Trophoblast cell (in vitro differentiated cells and primary cell): ENCODE measurements around the gene RDH14.

Source experiments
- DNase-seq, 2 donors: peaks; one replicate each; pipeline ENCODE4 v3.0.0-alpha.2; 2016
- H2AFZ ChIP-seq: 2 replicates; pipeline ENCODE4 v1.6.1; 2013; ENCODE audit warnings: low read length, moderate library complexity, mild to moderate bottlenecking; ENCODE audit not compliant: insufficient read depth, poor library complexity
- H2AK5ac ChIP-seq: 2 replicates; pipeline ENCODE4 v1.6.1; 2013; ENCODE audit warnings: mild to moderate bottlenecking, low read length
- H2BK120ac ChIP-seq: 2 replicates; pipeline ENCODE4 v1.6.1; 2013; ENCODE audit warnings: low read length, mild to moderate bottlenecking, moderate library complexity; ENCODE audit not compliant: insufficient read depth, poor library complexity
- H2BK12ac ChIP-seq: 2 replicates; pipeline ENCODE4 v1.6.1; 2013; ENCODE audit warnings: mild to moderate bottlenecking, low read length, moderate library complexity
- H2BK5ac ChIP-seq: 2 replicates; pipeline ENCODE4 v1.6.1; 2013; ENCODE audit warnings: low read length, low read depth, moderate library complexity, mild to moderate bottlenecking; ENCODE audit not compliant: poor library complexity
- H3K14ac ChIP-seq: 2 replicates; pipeline ENCODE4 v1.6.1; 2013; ENCODE audit warnings: mild to moderate bottlenecking, low read length
- H3K18ac ChIP-seq: 2 replicates; pipeline ENCODE4 v1.6.1; 2013; ENCODE audit warnings: mild to moderate bottlenecking, low read length
- H3K23ac ChIP-seq: 2 replicates; pipeline ENCODE4 v1.6.1; 2013; ENCODE audit warnings: low read length
- H3K27ac ChIP-seq: 2 replicates; pipeline ENCODE4 v1.5.1; 2013; ENCODE audit warnings: low read depth, mild to moderate bottlenecking, inconsistent platforms, low read length, moderate library complexity
- H3K27me3 ChIP-seq: 2 replicates; pipeline ENCODE4 v1.6.1; 2013; ENCODE audit warnings: inconsistent platforms, mild to moderate bottlenecking, low read length, moderate library complexity; ENCODE audit not compliant: insufficient read depth
- H3K36me3 ChIP-seq, 2 experiments: 1 replicate in 1 of 2; 2 replicates in 1 of 2; pipeline ENCODE4 v1.6.1; 2013; ENCODE audit warnings: low read length in 2 of 2, mild to moderate bottlenecking in 2 of 2, moderate library complexity in 1 of 2; ENCODE audit not compliant: insufficient read depth in 2 of 2, control insufficient read depth in 1 of 2
- H3K4ac ChIP-seq: 2 replicates; pipeline ENCODE4 v1.6.1; 2013; ENCODE audit warnings: low read depth, mild to moderate bottlenecking, low read length, moderate library complexity
- H3K4me1 ChIP-seq, 2 experiments: 1 replicate in 1 of 2; 2 replicates in 1 of 2; pipeline ENCODE4 v1.6.1; 2013; ENCODE audit warnings: low read length in 2 of 2, mild to moderate bottlenecking in 2 of 2, moderate library complexity in 1 of 2; ENCODE audit not compliant: insufficient read depth in 2 of 2, control insufficient read depth in 1 of 2
- H3K4me2 ChIP-seq: 2 replicates; pipeline ENCODE4 v1.6.1; 2013; ENCODE audit warnings: inconsistent platforms, mild to moderate bottlenecking, low read length, moderate library complexity
- H3K4me3 ChIP-seq: 2 replicates; pipeline ENCODE4 v1.5.1; 2013; ENCODE audit warnings: mild to moderate bottlenecking, low read depth, low read length, inconsistent platforms
- H3K79me1 ChIP-seq: one replicate; pipeline ENCODE4 v1.6.1; 2013; ENCODE audit warnings: low read length
- H3K79me2 ChIP-seq: 2 replicates; pipeline ENCODE4 v1.6.1; 2013; ENCODE audit warnings: low read length, mild to moderate bottlenecking; ENCODE audit not compliant: control insufficient read depth, insufficient read depth, poor library complexity
- H3K9ac ChIP-seq: 2 replicates; pipeline ENCODE4 v1.6.1; 2013; ENCODE audit warnings: mild to moderate bottlenecking, low read length
- H3K9me3 ChIP-seq: 2 replicates; pipeline ENCODE4 v1.6.1; 2013; ENCODE audit warnings: low read depth, mild to moderate bottlenecking, control low read depth, inconsistent platforms, low read length; ENCODE audit not compliant: insufficient read depth
- H4K12ac ChIP-seq: 2 replicates; pipeline ENCODE4 v1.6.1; 2013; ENCODE audit warnings: low read depth, mild to moderate bottlenecking, low read length, moderate library complexity
- H4K8ac ChIP-seq: 2 replicates; pipeline ENCODE4 v1.6.1; 2013; ENCODE audit warnings: low read depth, mild to moderate bottlenecking, low read length, moderate library complexity
- H4K91ac ChIP-seq: one replicate; pipeline ENCODE4 v1.6.1; 2013; ENCODE audit warnings: low read depth, mild to moderate bottlenecking, low read length, moderate library complexity
- WGBS: extraction: QIAGEN DNeasy Blood & Tissue Kit; methylation state at CpG from one replicate; pipeline ENCODE4 v1.1.7; 2013; ENCODE audit warnings: missing lambda C conversion rate; ENCODE audit not compliant: insufficient read length, insufficient coverage; ENCODE audit errors: extremely low coverage; 5-methylcytosine and 5-hydroxymethylcytosine counted together

RDH14 gene

DNA sequence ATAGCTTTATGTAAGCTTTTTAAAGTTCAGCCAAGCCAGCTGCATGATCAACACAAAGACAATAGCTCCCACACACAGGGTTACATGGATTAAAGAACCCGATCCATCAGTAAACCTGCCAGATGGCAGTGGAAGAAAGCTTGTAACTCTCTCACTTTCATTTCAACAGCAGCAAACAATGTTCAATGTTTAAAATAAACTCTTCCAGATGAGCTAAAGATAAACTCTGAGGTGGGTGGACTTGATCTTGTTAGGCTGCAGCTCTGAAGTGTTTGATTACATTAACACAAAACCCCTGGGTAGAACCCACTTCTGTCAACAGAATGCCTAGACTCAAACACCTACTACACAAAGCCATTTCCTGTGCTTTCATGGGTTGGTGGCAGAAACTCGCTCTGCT, 13.9 kb downstream of the RDH14 start:
- Histone ChIP-seq H2BK12ac (no peak overlapping the region), H3K23ac (no peak overlapping the region), H2BK120ac (no peak overlapping the region), H3K27me3 (no peaks in the 10 kb centered on the region), H3K18ac (no peak overlapping the region), H3K4me3 (no peak overlapping the region), H3K27ac (no peak overlapping the region), H4K8ac (no peak overlapping the region), H2AK5ac (no peak overlapping the region), H3K9ac (no peak overlapping the region), H3K9me3 (no peaks in the 10 kb centered on the region), H3K4ac (no peak overlapping the region), H3K79me2 (no peaks in the 10 kb centered on the region), H3K36me3 (no peaks in the 10 kb centered on the region), H4K12ac (no peak overlapping the region), H2BK5ac (no peak overlapping the region), H3K4me2 (no peak overlapping the region), H3K14ac (no peak overlapping the region), H3K79me1 (no peaks in the 10 kb centered on the region), H3K4me1 (no peaks in the 10 kb centered on the region), H4K91ac (no peak overlapping the region), H2AFZ (no peak overlapping the region)
- DNase-seq, result no peak
- WGBS, result no CpG with 5 or more reads among the region's 2 CpGs

DNA sequence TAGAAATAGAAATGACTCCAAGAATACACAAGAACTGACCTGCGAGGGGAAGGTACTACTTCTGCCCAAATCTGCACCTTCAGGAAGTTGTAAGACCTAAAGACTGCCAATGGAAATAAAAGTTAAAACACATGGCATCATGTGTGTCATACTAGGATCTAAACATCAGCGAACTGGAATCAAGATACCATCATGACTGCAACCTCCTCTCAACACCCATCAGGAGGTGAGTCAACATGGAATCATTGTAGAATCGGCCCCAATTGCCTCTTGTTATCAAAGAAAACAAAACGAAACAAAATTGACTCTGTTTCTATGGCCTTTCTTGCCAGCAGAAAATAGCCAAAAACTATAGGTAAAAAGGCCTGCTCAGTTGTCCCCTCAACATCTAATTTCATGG, 15.1 kb downstream of the RDH14 start:
- Histone ChIP-seq H3K4me2 (no peak overlapping the region), H2AK5ac (no peak overlapping the region), H2BK5ac (no peak overlapping the region), H3K36me3 (no peaks in the 10 kb centered on the region), H4K8ac (no peak overlapping the region), H3K4ac (no peak overlapping the region), H3K9me3 (no peaks in the 10 kb centered on the region), H3K9ac (no peak overlapping the region), H3K27me3 (no peaks in the 10 kb centered on the region), H3K4me1 (no peaks in the 10 kb centered on the region), H2BK12ac (no peak overlapping the region), H4K91ac (no peak overlapping the region), H3K79me1 (no peaks in the 10 kb centered on the region), H3K23ac (no peak overlapping the region), H3K14ac (no peak overlapping the region), H3K79me2 (no peaks in the 10 kb centered on the region), H3K4me3 (no peak overlapping the region), H2AFZ (no peak overlapping the region), H2BK120ac (no peak overlapping the region), H3K27ac (no peak overlapping the region), H3K18ac (no peak overlapping the region), H4K12ac (no peak overlapping the region)
- WGBS, result no CpG with 5 or more reads among the region's 4 CpGs
- DNase-seq, result no peak

DNA sequence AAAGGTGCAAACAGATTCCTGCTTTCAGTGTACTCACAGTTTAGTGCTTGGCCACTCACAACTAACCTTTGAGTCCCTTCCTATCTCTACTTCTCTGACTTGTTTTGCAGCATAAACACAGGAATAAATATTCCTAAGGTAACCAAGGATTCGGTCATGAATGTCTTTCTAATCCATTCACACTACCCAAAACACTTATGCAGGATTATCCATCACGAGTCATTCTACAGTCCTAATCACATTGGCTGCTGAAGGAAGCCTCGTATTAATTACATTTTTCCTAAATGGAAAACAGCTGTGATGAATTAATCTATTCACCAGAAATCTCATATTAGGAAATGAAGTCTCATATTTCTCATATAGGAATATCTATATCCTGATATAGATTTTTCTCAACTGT, 16.3 kb downstream of the RDH14 start:
- H2BK5ac ChIP-seq, result no peak overlapping the region
- H3K14ac ChIP-seq, result no peak overlapping the region
- WGBS, result no CpG with 5 or more reads among the region's 3 CpGs
- H2AK5ac ChIP-seq, result no peak overlapping the region
- H3K18ac ChIP-seq, result no peak overlapping the region
- no peak overlapping the region for H3K9ac ChIP-seq
- H3K9me3 ChIP-seq, result no peaks in the 10 kb centered on the region
- H3K4me1 ChIP-seq, result no peaks in the 10 kb centered on the region
- H3K4me2 ChIP-seq, result no peak overlapping the region
- H4K8ac ChIP-seq, result no peak overlapping the region
- no peak overlapping the region for H2BK120ac ChIP-seq
- no peak overlapping the region for H3K4ac ChIP-seq
- H3K36me3 ChIP-seq, result no peaks in the 10 kb centered on the region
- H2AFZ ChIP-seq, result no peak overlapping the region
- no peak overlapping the region for H4K91ac ChIP-seq
- no peaks in the 10 kb centered on the region for H3K79me2 ChIP-seq
- H3K4me3 ChIP-seq, result no peak overlapping the region
- no peak overlapping the region for H4K12ac ChIP-seq
- H3K27me3 ChIP-seq, result no peaks in the 10 kb centered on the region
- no peak overlapping the region for H3K27ac ChIP-seq
- no peak for DNase-seq
- no peaks in the 10 kb centered on the region for H3K79me1 ChIP-seq
- H2BK12ac ChIP-seq, result no peak overlapping the region
- no peak overlapping the region for H3K23ac ChIP-seq

DNA sequence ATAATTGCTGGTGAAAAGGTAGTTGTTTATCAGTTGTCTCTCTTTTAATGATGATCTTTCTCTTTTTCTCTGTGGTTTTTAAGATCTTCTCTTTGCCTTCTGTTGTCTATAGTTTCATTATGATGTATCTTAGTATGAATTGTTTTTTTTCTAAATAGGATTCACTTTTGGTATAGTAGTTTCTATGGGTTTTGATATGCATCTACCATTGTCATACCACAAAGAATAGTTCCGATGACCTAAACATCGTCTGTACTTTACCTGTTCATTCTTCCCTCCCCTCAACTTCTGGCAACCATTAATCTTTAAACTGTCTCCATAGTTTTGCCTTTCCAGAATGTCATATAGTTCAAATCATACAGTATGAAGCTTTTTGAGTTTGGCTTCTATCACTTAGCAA, 19.6 kb downstream of the RDH14 start:
- Histone ChIP-seq H3K14ac (no peak overlapping the region), H3K79me1 (no peaks in the 10 kb centered on the region), H3K4ac (no peak overlapping the region), H3K27me3 (no peaks in the 10 kb centered on the region), H4K8ac (no peak overlapping the region), H2AK5ac (no peak overlapping the region), H2BK5ac (no peak overlapping the region), H3K9me3 (no peaks in the 10 kb centered on the region), H2BK12ac (no peak overlapping the region), H2AFZ (no peak overlapping the region), H3K4me2 (no peak overlapping the region), H3K23ac (no peak overlapping the region), H3K27ac (no peak overlapping the region), H3K9ac (no peak overlapping the region), H2BK120ac (no peak overlapping the region), H4K12ac (no peak overlapping the region), H3K18ac (no peak overlapping the region), H4K91ac (no peak overlapping the region), H3K4me3 (no peak overlapping the region), H3K36me3 (no peaks in the 10 kb centered on the region), H3K79me2 (no peaks in the 10 kb centered on the region), H3K4me1 (no peaks in the 10 kb centered on the region)
- no peak for DNase-seq
- WGBS, result no CpG with 5 or more reads among the region's 2 CpGs
